ENCODE data around the gene PLA2G4B.

Gene PLA2G4B

GRCh38 chr15:41851167-41851523, 12.5 kb downstream of the PLA2G4B start:
- H3K4me3 ChIP-seq (ENCODE audit: low read depth, low read length) = no peak overlapping the region
- no peak for TF ChIP-seq CTCF (IDR thresholded peaks at IDR 0.05; ENCODE audit: low read depth, low read length)

- TF ChIP-seq CTCF (IDR thresholded peaks at IDR 0.05; ENCODE audit: low read depth, low read length) = no peak
- H3K4me3 ChIP-seq (ENCODE audit: low read depth, low read length) = no peak overlapping the region
Measured at GRCh38 chr15:41851755-41852370, 13.2 kb downstream of the PLA2G4B start.

- H3K4me3 ChIP-seq (ENCODE audit: low read depth, low read length) = no peak overlapping the region
- no peak for TF ChIP-seq CTCF (IDR thresholded peaks at IDR 0.05; ENCODE audit: low read depth, low read length)
Measured at GRCh38 chr15:41852736-41853590, 14.3 kb downstream of the PLA2G4B start.

- TF ChIP-seq CTCF (IDR thresholded peaks at IDR 0.05; ENCODE audit: low read depth, low read length) = no peak
- no peak overlapping the region for H3K4me3 ChIP-seq (ENCODE audit: low read depth, low read length)
Measured at GRCh38 chr15:41853831-41854230, 15.2 kb downstream of the PLA2G4B start.

- no peak for TF ChIP-seq CTCF (IDR thresholded peaks at IDR 0.05; ENCODE audit: low read depth, low read length)
- no peak overlapping the region for H3K4me3 ChIP-seq (ENCODE audit: low read depth, low read length)
Measured at GRCh38 chr15:41854443-41854842, 15.8 kb downstream of the PLA2G4B start.

GRCh38 chr15:41855261-41855961, 16.8 kb downstream of the PLA2G4B start:
- TF ChIP-seq CTCF (IDR thresholded peaks at IDR 0.05; ENCODE audit: low read depth, low read length) = no peak
- no peak overlapping the region for H3K4me3 ChIP-seq (ENCODE audit: low read depth, low read length)

GRCh38 chr15:41856262-41856661, 17.6 kb downstream of the PLA2G4B start:
- H3K4me3 ChIP-seq (ENCODE audit: low read depth, low read length) = no peak overlapping the region
- TF ChIP-seq CTCF (IDR thresholded peaks at IDR 0.05; ENCODE audit: low read depth, low read length) = no peak
